ENCODE data around the gene ELMO2.

The ELMO2 gene

GRCh38 chr20:46330831-46331371, 75.5 kb downstream of the ELMO2 start:
- no peak for DNase-seq

GRCh38 chr20:46330072-46330763, 76.2 kb downstream of the ELMO2 start:
- DNase-seq: no peak

- DNase-seq: no peak
These were observed 78.1 kb downstream of the ELMO2 start for GRCh38 chr20:46328200-46328882.

GRCh38 chr20:46327557-46327956, 78.9 kb downstream of the ELMO2 start:
- no peak for DNase-seq

- no peak for DNase-seq
These were observed 80.6 kb downstream of the ELMO2 start for GRCh38 chr20:46325789-46326188.

GRCh38 chr20:46324960-46325703, 81.3 kb downstream of the ELMO2 start:
- no peak for DNase-seq

- DNase-seq: no peak
These were observed 82.0 kb downstream of the ELMO2 start for GRCh38 chr20:46324379-46324778.

- DNase-seq: no peak
These were observed 82.9 kb downstream of the ELMO2 start for GRCh38 chr20:46323557-46323956.

- no peak for DNase-seq
These were observed 83.8 kb downstream of the ELMO2 start for GRCh38 chr20:46322641-46323040.

- DNase-seq: no peak
These were observed 88.7 kb downstream of the ELMO2 start for GRCh38 chr20:46317685-46318177.

- DNase-seq: peak; percentile 49
These were observed 89.3 kb downstream of the ELMO2 start for GRCh38 chr20:46316984-46317684.
